ENCODE data around the gene PDE11A.

PDE11A gene

GRCh38 chr2:178068823-178069454, 3.6 kb downstream of the PDE11A start:
- H3K4me1 ChIP-seq (ENCODE audit: low read length), result no peaks in the 10 kb centered on the region
- H2AFZ ChIP-seq (ENCODE audit: low read depth, low read length), result no peak overlapping the region
- no peaks in the 10 kb centered on the region for H3K36me3 ChIP-seq (replicated peaks; ENCODE audit: low read depth, low read length)
- no peak overlapping the region for H3K4me3 ChIP-seq (ENCODE audit: low read length)
- H3K27me3 ChIP-seq (ENCODE audit: low read depth, low read length), result peaks cover 9% of the 10 kb centered on the region
- H4K20me1 ChIP-seq (ENCODE audit: insufficient read depth, low read length), result no peaks in the 10 kb centered on the region
- no peak overlapping the region for H3K27ac ChIP-seq (ENCODE audit: low read length)
- no peaks in the 10 kb centered on the region for H3K9me3 ChIP-seq (ENCODE audit: insufficient read depth, low read length)
- H3K79me2 ChIP-seq (ENCODE audit: low read length), result no peaks in the 10 kb centered on the region
- no peak overlapping the region for H3K9ac ChIP-seq (ENCODE audit: low read length)
- no peak overlapping the region for H3K4me2 ChIP-seq (ENCODE audit: low read length)
- TF ChIP-seq, protein P1, sequence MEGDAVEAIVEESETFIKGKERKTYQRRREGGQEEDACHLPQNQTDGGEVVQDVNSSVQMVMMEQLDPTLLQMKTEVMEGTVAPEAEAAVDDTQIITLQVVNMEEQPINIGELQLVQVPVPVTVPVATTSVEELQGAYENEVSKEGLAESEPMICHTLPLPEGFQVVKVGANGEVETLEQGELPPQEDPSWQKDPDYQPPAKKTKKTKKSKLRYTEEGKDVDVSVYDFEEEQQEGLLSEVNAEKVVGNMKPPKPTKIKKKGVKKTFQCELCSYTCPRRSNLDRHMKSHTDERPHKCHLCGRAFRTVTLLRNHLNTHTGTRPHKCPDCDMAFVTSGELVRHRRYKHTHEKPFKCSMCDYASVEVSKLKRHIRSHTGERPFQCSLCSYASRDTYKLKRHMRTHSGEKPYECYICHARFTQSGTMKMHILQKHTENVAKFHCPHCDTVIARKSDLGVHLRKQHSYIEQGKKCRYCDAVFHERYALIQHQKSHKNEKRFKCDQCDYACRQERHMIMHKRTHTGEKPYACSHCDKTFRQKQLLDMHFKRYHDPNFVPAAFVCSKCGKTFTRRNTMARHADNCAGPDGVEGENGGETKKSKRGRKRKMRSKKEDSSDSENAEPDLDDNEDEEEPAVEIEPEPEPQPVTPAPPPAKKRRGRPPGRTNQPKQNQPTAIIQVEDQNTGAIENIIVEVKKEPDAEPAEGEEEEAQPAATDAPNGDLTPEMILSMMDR (IDR thresholded peaks at IDR 0.05; ENCODE audit: low read depth, low read length), result no peak
- TF ChIP-seq EZH2phosphoT487 (IDR thresholded peaks at IDR 0.05; ENCODE audit: low read depth), result no peak

DNA sequence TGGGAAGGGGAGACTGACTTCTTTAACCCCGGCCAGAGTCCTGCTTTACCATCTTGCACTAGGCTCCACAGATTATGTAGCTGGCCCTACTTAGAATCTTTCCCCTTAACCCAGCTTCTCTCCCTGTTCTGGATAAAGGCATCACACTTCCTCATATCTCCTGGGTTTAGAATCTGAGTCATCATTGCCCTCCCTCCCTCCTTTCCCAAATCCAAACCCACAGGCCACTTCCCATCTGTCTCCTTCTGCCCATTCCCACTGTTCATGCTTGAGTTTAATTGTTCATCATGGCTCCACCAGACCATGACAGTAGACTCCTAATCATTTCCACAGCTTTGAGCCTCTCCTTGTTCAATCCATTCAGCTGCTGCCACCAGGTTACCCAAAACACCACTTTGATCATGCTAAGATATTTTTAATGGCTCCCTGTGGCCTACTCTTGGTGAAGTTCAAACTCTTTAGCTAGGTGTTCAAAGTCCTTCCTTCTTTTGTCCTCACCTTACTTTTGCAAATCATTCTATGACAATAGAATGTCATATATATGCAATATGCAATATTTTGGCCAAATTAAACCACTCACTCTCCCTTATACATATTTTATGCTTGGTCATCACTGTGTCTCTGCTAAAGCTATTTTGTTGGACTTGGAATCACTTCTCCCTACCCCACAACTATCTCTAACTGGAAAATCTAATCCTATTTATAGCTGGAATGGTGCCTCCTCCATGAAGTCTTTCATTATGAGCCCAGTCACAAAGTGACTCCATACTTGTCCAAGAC, 5.5 kb downstream of the PDE11A start:
- Histone ChIP-seq H3K79me2 (ENCODE audit: low read length) (no peaks in the 10 kb centered on the region), H3K4me2 (ENCODE audit: low read length) (no peak overlapping the region)
- TF ChIP-seq EZH2phosphoT487 (IDR thresholded peaks at IDR 0.05; ENCODE audit: low read depth), result no peak
- TF ChIP-seq, protein P1 (IDR thresholded peaks at IDR 0.05; ENCODE audit: low read depth, low read length), result no peak

DNA sequence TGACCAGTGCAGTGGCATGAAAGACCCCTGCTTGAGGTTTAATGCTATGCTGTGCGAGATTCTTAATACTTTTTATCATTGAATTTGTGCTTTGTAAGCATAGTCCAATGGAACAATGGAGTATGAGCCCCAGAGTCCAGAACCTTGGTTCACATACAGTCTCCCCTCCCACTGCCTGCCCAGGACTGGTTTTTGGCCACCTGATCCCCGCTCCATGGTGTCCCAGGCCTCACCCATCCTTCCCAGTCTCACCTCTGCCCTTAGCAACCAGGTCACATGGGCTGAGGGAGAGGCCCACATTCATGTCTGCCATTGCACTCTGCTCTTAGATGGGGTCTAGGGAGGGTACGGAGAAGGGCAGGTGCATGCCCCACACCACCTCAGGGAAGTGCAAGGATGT, 6.3 kb downstream of the PDE11A start:
- H4K20me1 ChIP-seq (ENCODE audit: insufficient read depth, low read length), result no peaks in the 10 kb centered on the region
- H3K27me3 ChIP-seq (ENCODE audit: low read depth, low read length), result peaks cover 9% of the 10 kb centered on the region
- H3K9me3 ChIP-seq (ENCODE audit: insufficient read depth, low read length), result no peaks in the 10 kb centered on the region
- no peak overlapping the region for H2AFZ ChIP-seq (ENCODE audit: low read depth, low read length)
- H3K4me2 ChIP-seq (ENCODE audit: low read length), result no peak overlapping the region
- no peaks in the 10 kb centered on the region for H3K79me2 ChIP-seq (ENCODE audit: low read length)
- no peaks in the 10 kb centered on the region for H3K36me3 ChIP-seq (replicated peaks; ENCODE audit: low read depth, low read length)
- peaks cover 8% of the 10 kb centered on the region; the same call in 1 of the 2 replicates for H3K4me1 ChIP-seq (ENCODE audit: low read length)
- no peak overlapping the region for H3K4me3 ChIP-seq (ENCODE audit: low read length)
- no peak overlapping the region for H3K27ac ChIP-seq (ENCODE audit: low read length)
- H3K9ac ChIP-seq (ENCODE audit: low read length), result no peak overlapping the region
- TF ChIP-seq, protein P1 (IDR thresholded peaks at IDR 0.05; ENCODE audit: low read depth, low read length), result no peak

More for the DNA sequence above, 5.5 kb downstream of the PDE11A start:
- no peak overlapping the region for H2AFZ ChIP-seq (ENCODE audit: low read depth, low read length)
- no peaks in the 10 kb centered on the region for H4K20me1 ChIP-seq (ENCODE audit: insufficient read depth, low read length)
- no peak overlapping the region for H3K4me3 ChIP-seq (ENCODE audit: low read length)
- peaks cover 4% of the 10 kb centered on the region; the same call in 1 of the 2 replicates for H3K4me1 ChIP-seq (ENCODE audit: low read length)
- no peak overlapping the region for H3K27ac ChIP-seq (ENCODE audit: low read length)
- H3K36me3 ChIP-seq (replicated peaks; ENCODE audit: low read depth, low read length), result no peaks in the 10 kb centered on the region
- H3K27me3 ChIP-seq (ENCODE audit: low read depth, low read length), result peaks cover 9% of the 10 kb centered on the region
- H3K9ac ChIP-seq (ENCODE audit: low read length), result no peak overlapping the region
- H3K9me3 ChIP-seq (ENCODE audit: insufficient read depth, low read length), result no peaks in the 10 kb centered on the region

DNA sequence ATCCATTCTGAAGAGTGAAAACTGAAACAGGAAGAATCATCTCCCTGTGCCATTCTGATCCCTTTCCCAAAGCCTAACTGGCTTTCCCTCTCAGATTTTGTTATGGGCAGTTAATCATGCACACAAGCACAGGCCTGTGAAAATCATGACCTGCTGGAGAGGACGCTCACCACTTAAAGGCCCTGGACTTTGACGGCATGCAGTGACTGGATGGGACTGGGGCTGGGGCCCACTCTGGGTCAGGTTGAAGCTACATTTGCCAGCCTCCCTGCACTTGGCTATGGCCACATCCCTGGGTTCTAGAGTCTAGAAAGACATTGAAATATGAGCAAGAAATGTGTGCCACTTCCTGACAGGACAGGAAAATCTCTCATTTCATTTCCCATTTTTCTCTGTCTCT, 12.9 kb downstream of the PDE11A start:
- Histone ChIP-seq H3K9ac (ENCODE audit: low read length) (no peak overlapping the region), H4K20me1 (ENCODE audit: insufficient read depth, low read length) (no peaks in the 10 kb centered on the region), H3K4me1 (ENCODE audit: low read length) (peaks cover 8% of the 10 kb centered on the region; the same call in 1 of the 2 replicates), H3K4me2 (ENCODE audit: low read length) (no peak overlapping the region), H3K4me3 (ENCODE audit: low read length) (no peak overlapping the region), H3K79me2 (ENCODE audit: low read length) (no peaks in the 10 kb centered on the region), H3K27me3 (ENCODE audit: low read depth, low read length) (no peaks in the 10 kb centered on the region), H3K36me3 (replicated peaks; ENCODE audit: low read depth, low read length) (no peaks in the 10 kb centered on the region), H3K9me3 (ENCODE audit: insufficient read depth, low read length) (no peaks in the 10 kb centered on the region), H2AFZ (ENCODE audit: low read depth, low read length) (no peak overlapping the region), H3K27ac (ENCODE audit: low read length) (no peak overlapping the region)
- TF ChIP-seq, protein P1 (IDR thresholded peaks at IDR 0.05; ENCODE audit: low read depth, low read length), result no peak
- no peak for TF ChIP-seq EZH2phosphoT487 (IDR thresholded peaks at IDR 0.05; ENCODE audit: low read depth)
